Retinal pigment epithelial cell (primary cell): ENCODE results near the gene ACOXL.

ENCODE experiments used
- DNase-seq: peaks from one replicate; pipeline ENCODE4 v3.0.0-alpha.2; 2010; ENCODE audit warnings: low read depth
- H3K4me3 ChIP-seq: 2 replicates; pipeline ENCODE4 v1.5.1; 2011; ENCODE audit warnings: mild to moderate bottlenecking, low read length, control low read depth, moderate library complexity
- CTCF ChIP-seq: conservative IDR thresholded peaks from 2 replicates; pipeline ENCODE4 v1.5.1; 2011; ENCODE audit warnings: low read depth, low read length, control low read depth, inconsistent platforms

ACOXL gene

GRCh38 chr2:110716959-110717645 is 15.3 kb upstream of the ACOXL start:
- H3K4me3 ChIP-seq: no peak overlapping the region
- no peak for DNase-seq
- no peak for TF ChIP-seq CTCF

GRCh38 chr2:110717734-110718133 is 14.6 kb upstream of the ACOXL start:
- no peak overlapping the region for H3K4me3 ChIP-seq
- TF ChIP-seq CTCF: no peak
- no peak for DNase-seq

- DNase-seq: no peak
- no peak overlapping the region for H3K4me3 ChIP-seq
- TF ChIP-seq CTCF: no peak
These were observed 14.0 kb upstream of the ACOXL start for GRCh38 chr2:110718382-110718781.

- H3K4me3 ChIP-seq: no peak overlapping the region
- DNase-seq: no peak
- TF ChIP-seq CTCF: no peak
These were observed 13.4 kb upstream of the ACOXL start for GRCh38 chr2:110718990-110719389.

GRCh38 chr2:110720547-110720946 is 11.8 kb upstream of the ACOXL start:
- TF ChIP-seq CTCF: no peak
- DNase-seq: no peak
- no peak overlapping the region for H3K4me3 ChIP-seq

- TF ChIP-seq CTCF: no peak
- no peak for DNase-seq
- H3K4me3 ChIP-seq: no peak overlapping the region
These were observed 7.6 kb upstream of the ACOXL start for GRCh38 chr2:110724820-110725219.

GRCh38 chr2:110725370-110725769 is 7.0 kb upstream of the ACOXL start:
- DNase-seq: no peak
- no peak overlapping the region for H3K4me3 ChIP-seq
- no peak for TF ChIP-seq CTCF
